GM10266 (cell line): ENCODE measurements around the gene GRIN1.
"Not testable (repeated sequence)": the region's sequence is repeated elsewhere in the genome, so short reads cannot be mapped to it uniquely, and the experiment has no call there.

Source experiments
- DNase-seq: peaks from one replicate; pipeline ENCODE4 v3.0.0; 2012; ENCODE audit errors: extremely low spot score
- TF ChIP-seq, protein P1 (sequence below): IDR thresholded peaks from 2 replicates; pipeline ENCODE4 v1.5.1; 2012; ENCODE audit warnings: mild to moderate bottlenecking, low read depth; ENCODE audit not compliant: control insufficient read depth, insufficient read depth; ENCODE audit errors: missing control alignments

The GRIN1 gene

GRCh38 chr9:137130176-137130755 lies 8.7 kb upstream of the GRIN1 start:
- no peak for DNase-seq
- TF ChIP-seq, protein P1, sequence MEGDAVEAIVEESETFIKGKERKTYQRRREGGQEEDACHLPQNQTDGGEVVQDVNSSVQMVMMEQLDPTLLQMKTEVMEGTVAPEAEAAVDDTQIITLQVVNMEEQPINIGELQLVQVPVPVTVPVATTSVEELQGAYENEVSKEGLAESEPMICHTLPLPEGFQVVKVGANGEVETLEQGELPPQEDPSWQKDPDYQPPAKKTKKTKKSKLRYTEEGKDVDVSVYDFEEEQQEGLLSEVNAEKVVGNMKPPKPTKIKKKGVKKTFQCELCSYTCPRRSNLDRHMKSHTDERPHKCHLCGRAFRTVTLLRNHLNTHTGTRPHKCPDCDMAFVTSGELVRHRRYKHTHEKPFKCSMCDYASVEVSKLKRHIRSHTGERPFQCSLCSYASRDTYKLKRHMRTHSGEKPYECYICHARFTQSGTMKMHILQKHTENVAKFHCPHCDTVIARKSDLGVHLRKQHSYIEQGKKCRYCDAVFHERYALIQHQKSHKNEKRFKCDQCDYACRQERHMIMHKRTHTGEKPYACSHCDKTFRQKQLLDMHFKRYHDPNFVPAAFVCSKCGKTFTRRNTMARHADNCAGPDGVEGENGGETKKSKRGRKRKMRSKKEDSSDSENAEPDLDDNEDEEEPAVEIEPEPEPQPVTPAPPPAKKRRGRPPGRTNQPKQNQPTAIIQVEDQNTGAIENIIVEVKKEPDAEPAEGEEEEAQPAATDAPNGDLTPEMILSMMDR = no peak

DNA sequence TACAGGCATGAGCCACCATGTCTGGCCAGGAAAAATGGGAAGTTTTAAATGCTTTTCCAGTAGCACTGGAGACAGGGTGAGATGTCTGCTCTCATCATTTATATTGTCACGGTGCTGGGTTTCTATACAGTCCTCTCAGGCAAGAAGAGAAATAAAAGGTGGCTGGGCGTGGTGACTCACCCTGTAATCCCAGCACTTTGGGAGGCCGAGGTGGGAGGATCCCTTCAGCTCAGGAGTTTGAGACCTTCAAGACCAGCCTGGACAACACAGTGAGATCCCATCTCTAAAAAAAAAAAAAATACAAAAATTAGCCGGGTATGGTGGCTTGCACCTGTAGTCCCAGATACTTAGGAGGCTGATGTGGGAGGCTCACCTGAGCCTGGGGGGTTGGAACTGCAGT lies 4.8 kb upstream of the GRIN1 start:
- no peak for DNase-seq
- TF ChIP-seq, protein P1 = no peak

- DNase-seq = not testable (repeated sequence)
Measured at GRCh38 chr9:137135154-137135553, 3.8 kb upstream of the GRIN1 start.

DNA sequence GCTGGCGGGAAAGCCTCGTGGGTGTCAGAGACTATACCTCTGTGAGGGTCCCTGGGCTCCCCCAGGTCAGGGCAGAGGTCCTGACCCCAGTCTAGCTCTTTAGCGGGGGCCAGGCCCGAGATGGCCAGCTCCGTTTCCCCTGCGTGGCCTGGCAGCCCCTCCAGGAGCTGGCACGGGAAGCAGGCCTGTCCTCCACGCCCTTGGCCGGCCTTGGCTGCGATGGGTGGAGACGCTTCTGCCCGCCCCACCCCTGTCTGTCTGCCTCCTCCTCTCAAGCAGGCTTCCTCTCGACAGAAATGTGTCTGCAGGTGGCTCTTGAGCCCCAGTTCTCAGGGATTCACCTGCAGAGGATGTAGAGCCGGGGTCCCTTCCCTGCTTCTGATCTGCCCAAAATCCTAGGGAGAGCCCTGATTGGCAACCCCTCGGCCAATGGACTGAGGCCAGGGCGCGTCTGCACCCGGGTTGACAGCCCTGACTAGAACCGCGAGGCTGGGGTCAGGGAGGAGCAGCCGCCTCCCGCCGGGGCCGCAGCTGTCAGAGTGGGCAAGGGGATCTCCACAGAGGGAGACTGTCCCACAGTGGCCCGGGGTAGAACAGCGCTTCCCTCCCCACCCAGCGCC lies 2.6 kb upstream of the GRIN1 start:
- DNase-seq = no peak
- TF ChIP-seq, protein P1 = no peak

- TF ChIP-seq, protein P1 = no peak
- no peak for DNase-seq
Measured at GRCh38 chr9:137136881-137137607, 1.9 kb upstream of the GRIN1 start.

- no peak for DNase-seq
- TF ChIP-seq, protein P1 = no peak
Measured at GRCh38 chr9:137138058-137138721, 764 bp upstream of the GRIN1 start.

- TF ChIP-seq, protein P1 = no peak
- DNase-seq = no peak
Measured at GRCh38 chr9:137139468-137140150, 655 bp downstream of the GRIN1 start.
